Measurements from ENCODE around the gene CCDC61. TPM values are rescaled to one million over a fixed set of nuclear protein-coding genes. Genes with fewer than 3 reads are reported as not detected.

Gene CCDC61
- total RNA-seq, 2 donors from 2014 or later = 16.4 to 20.6 TPM

Small RNA genes within 50 kb of the gene (microRNA-seq; reads per million reads assigned to microRNA genes)
- gene MIR769 = 122 to 124 reads per million in 2 donors

Other genes starting within 250 kb of the CCDC61 start
- 10 to 100 TPM in 1 of 2 donors, 1 to 10 TPM in 1; 9.2 to 12.6 TPM for gene SIX5, start 226.2 kb upstream of the CCDC61 start, total RNA-seq
- 10 to 100 TPM; 28.4 to 38.2 TPM for gene DMPK, start 213.0 kb upstream of the CCDC61 start, total RNA-seq
- gene DMWD, start 202.6 kb upstream of the CCDC61 start, total RNA-seq = 10 to 100 TPM; 29.7 to 38.7 TPM
- gene RSPH6A, start 180.2 kb upstream of the CCDC61 start, total RNA-seq = under 1 TPM; 0.14 to 0.27 TPM
- gene SYMPK, start 132.3 kb upstream of the CCDC61 start, total RNA-seq = 10 to 100 TPM; 53.8 to 62.7 TPM
- gene FOXA3, start 131.1 kb upstream of the CCDC61 start, total RNA-seq = 10 to 100 TPM; 31.5 to 53.7 TPM
- gene IRF2BP1, start 109.3 kb upstream of the CCDC61 start, total RNA-seq = 10 to 100 TPM; 22.8 to 25.0 TPM
- gene MYPOP, start 92.9 kb upstream of the CCDC61 start, total RNA-seq = 10 to 100 TPM; 10.4 to 11.9 TPM
- not detected for gene NANOS2, start 80.7 kb upstream of the CCDC61 start, total RNA-seq
- gene NOVA2, start 21.6 kb upstream of the CCDC61 start, total RNA-seq = 1 to 10 TPM in 1 of 2 donors, under 1 TPM in 1; 0.79 to 1.2 TPM
- gene PGLYRP1, start 27.6 kb downstream of the CCDC61 start, total RNA-seq = not detected
- not detected for gene IGFL4, start 45.5 kb downstream of the CCDC61 start, total RNA-seq
- not detected for gene IGFL3, start 129.2 kb downstream of the CCDC61 start, total RNA-seq
- not detected for gene IGFL2, start 152.8 kb downstream of the CCDC61 start, total RNA-seq
- not detected for gene IGFL1, start 234.3 kb downstream of the CCDC61 start, total RNA-seq

Measured in left colon (tissue), 2 donors.